ENCODE data around the gene ENTREP1.
"Not testable (repeated sequence)": the region's sequence is repeated elsewhere in the genome, so short reads cannot be mapped to it uniquely, and the experiment has no call there.

ENTREP1 gene, protein sequence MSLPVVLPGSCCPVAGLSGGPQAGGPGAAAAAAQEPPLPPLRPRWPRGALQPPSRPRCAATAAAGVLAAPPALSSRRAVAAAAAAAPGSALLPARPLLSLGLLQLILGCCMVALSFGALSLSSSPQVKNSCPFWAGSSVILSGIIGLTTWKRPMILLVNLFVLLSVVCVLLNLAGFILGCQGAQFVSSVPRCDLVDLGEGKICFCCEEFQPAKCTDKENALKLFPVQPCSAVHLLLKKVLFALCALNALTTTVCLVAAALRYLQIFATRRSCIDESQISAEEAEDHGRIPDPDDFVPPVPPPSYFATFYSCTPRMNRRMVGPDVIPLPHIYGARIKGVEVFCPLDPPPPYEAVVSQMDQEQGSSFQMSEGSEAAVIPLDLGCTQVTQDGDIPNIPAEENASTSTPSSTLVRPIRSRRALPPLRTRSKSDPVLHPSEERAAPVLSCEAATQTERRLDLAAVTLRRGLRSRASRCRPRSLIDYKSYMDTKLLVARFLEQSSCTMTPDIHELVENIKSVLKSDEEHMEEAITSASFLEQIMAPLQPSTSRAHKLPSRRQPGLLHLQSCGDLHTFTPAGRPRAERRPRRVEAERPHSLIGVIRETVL

GRCh38 chr9:69324549-69325401 is at the start of gene ENTREP1:
Gene ENTREP1, plus strand, starts transcription at chr9:69325215. Its CDS starts 95 bp downstream, at chr9:69325310.
- peak; percentile 34 to 36 for DNase-seq

DNA sequence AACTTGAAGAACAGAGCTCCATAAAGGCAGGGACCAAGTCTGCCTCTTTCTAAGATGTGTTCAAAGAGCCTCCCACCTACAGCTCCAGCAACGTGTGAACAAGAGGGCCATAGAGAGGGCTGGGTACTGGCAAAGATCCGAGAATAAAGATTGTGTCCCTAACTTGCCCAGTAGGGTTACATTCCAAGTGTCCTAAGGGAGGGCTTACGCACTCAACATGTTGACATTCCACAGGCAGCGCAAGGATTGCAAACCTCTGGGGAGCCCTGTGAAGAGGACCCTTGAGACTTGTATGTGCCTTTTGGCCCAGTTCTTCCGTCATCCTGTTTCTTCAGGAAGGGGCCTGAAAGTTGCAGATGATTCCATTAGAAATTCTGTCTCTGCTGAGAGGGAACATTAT is 48.2 kb upstream of the ENTREP1 start:
- no peak for DNase-seq

DNA sequence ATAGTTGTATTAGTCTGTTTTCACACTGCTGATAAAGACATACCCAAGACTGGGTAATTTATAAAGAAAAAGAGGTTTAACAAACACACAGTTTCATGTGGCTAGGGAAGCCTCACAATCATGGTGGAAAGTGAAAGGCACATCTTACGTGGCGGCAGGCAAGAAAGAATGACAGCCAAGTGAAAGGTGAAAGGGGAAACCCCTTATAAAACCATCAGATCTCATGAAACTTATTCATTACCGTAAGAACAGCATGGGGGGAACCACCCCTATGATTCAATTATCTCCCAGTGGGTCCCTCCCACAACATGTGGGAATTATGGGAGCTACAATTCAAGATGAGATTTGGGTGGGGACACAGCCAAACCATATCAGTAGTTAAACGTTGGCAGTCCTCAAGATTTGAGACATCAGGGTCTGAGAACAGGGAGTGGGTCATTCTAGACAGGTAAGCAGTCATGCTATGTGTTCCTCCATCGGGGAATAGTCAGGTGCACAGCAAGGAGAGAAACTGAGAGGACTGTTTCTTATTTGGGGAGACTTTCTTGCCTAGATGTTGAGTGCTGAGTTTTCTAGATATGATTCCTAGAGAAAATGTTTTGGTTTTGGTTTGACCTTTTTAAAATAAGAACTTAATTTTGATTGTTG is 45.8 kb upstream of the ENTREP1 start:
- no peak for DNase-seq

DNA sequence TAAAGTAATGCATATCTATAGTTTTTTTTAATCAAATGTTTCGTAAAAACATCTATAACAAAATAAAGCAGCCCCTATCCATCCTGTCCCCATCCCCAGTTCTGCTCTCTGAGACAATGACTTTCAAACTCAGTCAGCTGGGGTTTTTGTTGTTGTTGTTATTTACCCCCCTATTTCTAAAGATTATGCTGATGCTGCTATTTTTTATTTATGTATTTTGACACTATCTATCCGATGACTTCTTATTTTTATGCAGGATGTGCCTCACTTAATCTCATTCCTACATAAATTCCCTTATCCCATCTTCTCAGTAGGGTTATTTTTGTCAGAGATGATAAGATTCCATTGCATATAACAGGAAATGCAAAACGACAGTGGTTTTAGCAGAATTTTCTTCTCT is 45.3 kb upstream of the ENTREP1 start:
- DNase-seq: no peak

GRCh38 chr9:69283003-69283402 is 42.0 kb upstream of the ENTREP1 start:
- DNase-seq: no peak

- DNase-seq: no peak
Observed at GRCh38 chr9:69292078-69292477, 32.9 kb upstream of the ENTREP1 start.

DNA sequence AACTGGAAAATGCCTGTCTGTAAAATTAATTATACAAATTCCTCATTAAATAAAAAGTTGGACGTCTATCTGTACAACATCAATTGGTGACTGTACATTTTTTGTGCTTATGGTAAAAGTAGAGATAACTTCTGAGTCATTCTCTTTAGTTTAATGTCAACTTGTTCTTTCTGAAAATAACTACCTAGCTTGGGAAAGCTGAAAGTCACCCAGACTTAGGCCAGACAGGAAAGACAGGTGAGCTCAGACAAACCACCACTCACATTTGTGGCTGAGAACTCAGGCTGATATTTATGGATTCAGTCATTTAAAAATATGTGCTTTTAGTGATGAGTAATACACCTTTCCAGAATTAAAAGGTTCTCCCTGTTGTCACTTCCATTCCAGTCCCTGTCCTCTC is 31.9 kb upstream of the ENTREP1 start:
- no peak for DNase-seq

GRCh38 chr9:69295872-69296552 is 29.0 kb upstream of the ENTREP1 start:
- no peak for DNase-seq

- DNase-seq: no peak
Observed at GRCh38 chr9:69297300-69297980, 27.6 kb upstream of the ENTREP1 start.

GRCh38 chr9:69299315-69299714 is 25.7 kb upstream of the ENTREP1 start:
- peak in 1 of 2 donors; percentile 2 for DNase-seq

GRCh38 chr9:69299826-69300225 is 25.2 kb upstream of the ENTREP1 start:
- DNase-seq: no peak

DNA sequence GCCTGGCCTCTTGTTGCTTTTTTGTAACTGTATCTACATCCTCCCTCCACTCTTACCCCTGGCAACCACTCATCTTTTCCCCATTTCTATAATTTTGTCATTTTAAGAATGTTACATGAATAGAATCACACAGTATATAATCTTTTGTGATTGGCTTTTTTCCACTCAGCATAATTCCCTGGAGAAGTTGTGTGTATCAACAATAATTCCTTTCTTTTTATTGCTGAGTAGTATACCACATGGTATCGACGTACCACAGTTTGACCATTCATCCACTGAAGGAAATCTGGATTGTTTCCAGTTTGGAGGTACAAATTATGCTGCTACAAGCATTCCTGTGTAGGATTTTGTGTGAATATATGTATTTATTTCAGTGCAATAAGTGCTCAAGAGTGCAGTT is 21.7 kb upstream of the ENTREP1 start:
- DNase-seq: no peak

GRCh38 chr9:69306895-69307445 is 18.0 kb upstream of the ENTREP1 start:
- DNase-seq: not testable (repeated sequence)

DNA sequence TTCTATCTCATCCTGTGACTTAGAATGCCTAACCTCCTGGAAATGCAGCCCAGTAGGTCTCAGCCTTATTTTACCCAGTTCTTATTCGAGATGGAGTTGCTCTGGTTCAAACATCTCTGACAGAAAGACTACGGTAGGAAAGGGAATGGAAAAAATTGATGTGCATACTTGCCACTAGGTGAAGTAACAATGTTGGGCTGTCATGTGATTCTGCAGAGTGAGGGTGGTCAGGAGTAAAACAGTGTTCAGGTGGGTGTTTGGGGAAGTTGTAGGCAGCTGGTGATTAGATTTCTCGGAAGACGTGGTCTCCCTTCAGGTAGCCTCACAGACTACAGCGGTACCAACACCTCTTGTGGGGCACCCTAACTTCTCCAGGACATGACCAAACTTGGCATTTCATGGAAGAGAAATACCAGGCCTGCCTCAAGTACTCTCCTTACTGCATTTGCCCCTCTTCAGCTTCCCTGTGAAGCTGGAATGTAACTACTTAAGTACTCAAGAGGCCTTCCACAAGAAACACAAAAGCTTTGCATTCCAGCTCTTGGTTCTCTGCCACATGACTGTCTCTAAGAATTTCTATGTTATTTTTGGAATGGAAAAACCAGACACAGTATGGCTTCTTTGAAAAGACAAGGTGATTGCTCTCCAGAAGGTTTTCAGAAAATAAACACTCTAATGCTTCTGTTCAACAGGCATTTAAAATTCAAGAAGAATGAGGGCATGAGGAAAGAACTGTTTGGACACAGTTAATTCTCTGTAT is 17.4 kb upstream of the ENTREP1 start:
- no peak for DNase-seq

DNA sequence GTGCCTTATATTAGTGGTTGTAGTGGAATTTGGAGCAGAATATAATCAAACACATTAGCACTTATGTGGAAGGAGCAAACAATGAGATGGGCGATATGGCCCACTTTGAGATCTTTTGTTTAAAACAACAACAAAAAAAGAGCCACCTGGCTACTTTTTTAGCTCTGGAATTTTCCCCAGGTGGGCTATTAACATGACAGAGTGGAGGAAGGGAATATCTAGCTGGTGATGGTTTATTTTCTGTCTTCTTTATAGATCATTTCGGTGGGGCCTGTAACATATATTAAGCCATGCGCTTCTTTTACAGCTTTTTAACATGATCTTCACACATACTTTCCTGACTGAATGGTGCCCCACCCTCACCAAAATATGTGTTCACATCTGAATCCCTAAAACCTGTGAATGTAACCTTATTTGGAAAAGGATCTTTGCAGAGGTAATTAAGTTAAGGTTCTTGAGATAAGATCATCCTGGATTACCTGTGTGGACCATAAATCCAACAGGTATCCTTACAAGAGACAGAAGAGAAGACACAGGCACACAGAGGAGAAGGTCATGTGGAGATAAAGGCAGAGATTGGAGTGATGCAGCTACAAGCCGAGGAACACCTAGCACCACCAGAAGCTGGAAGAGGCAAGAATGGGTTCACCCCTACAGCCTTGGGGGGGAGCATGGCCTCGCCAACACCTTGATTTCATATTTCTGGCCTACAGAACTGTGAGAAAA is 16.6 kb upstream of the ENTREP1 start:
- no peak for DNase-seq

GRCh38 chr9:69313175-69313574 is 11.8 kb upstream of the ENTREP1 start:
- no peak for DNase-seq

- DNase-seq: no peak
Observed at GRCh38 chr9:69314547-69314946, 10.5 kb upstream of the ENTREP1 start.

DNA sequence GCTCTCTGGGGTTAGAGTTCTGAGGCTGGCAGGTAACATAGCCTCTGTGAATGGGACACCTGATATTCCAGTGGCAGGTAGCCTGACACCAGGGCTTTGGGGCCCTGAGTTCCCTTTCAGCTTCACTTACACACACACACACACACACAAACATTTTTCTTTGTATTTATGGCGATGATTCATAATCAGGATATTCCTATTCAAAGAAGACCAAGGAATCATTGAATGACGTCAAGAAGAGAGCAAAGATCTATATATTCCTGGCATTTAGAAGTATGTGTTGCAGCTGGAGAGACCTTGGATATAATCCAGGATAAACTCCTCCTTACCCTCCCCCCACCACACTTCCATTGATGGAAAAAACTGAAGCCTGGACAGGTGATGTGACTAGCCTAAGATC is 7.9 kb upstream of the ENTREP1 start:
- DNase-seq: no peak

GRCh38 chr9:69317894-69318293 is 7.1 kb upstream of the ENTREP1 start:
- DNase-seq: no peak

Data from inflammatory macrophage treated with lipopolysaccharide for 1 hour (primary cell).